Fibroblast of lung (primary cell): Measurements from ENCODE around the gene PFDN6. TPM values are rescaled to one million over a fixed set of nuclear protein-coding genes. Genes with fewer than 3 reads are reported as not detected.

Experiments used
- DNase-seq, 2 donors: peaks; one replicate each; pipeline versions ENCODE4 v3.0.0 to v3.0.0-alpha.2; 2010; ENCODE audit warnings: low read depth in 2 of 2
- H2AFZ ChIP-seq: 2 replicates; pipeline ENCODE4 v1.5.1; 2012; ENCODE audit warnings: low read length, control low read depth, inconsistent platforms
- H3K27ac ChIP-seq: 2 replicates; pipeline ENCODE4 v1.5.1; 2011; ENCODE audit warnings: low read length, control low read depth; ENCODE audit not compliant: insufficient read depth
- H3K27me3 ChIP-seq: 2 replicates; pipeline ENCODE4 v1.5.1; 2011; ENCODE audit warnings: mild to moderate bottlenecking, low read length; ENCODE audit not compliant: control insufficient read depth, insufficient read depth
- H3K36me3 ChIP-seq: 2 replicates; pipeline ENCODE4 v1.5.1; 2011; ENCODE audit warnings: low read length; ENCODE audit not compliant: control insufficient read depth, insufficient read depth
- H3K4me1 ChIP-seq: 2 replicates; pipeline ENCODE4 v1.5.1; 2011; ENCODE audit warnings: low read length; ENCODE audit not compliant: control insufficient read depth, insufficient read depth; ENCODE audit errors: extremely low read depth
- H3K4me2 ChIP-seq: 2 replicates; pipeline ENCODE4 v1.5.1; 2011; ENCODE audit warnings: low read length, control low read depth; ENCODE audit not compliant: insufficient read depth; ENCODE audit errors: extremely low read depth
- H3K4me3 ChIP-seq, 4 experiments: fragments of 200-600 bp in 1 of 4; sonication (generic) in 1 of 4; replicated peaks in 1 of 4; 2 replicates each; pipeline ENCODE4 v1.5.1; 2011 to 2016; ENCODE audit warnings: low read length in 4 of 4, low read depth in 3 of 4, mild to moderate bottlenecking in 3 of 4, control low read depth in 2 of 4, inconsistent platforms in 1 of 4, mixed read lengths in 1 of 4; ENCODE audit not compliant: insufficient read depth in 1 of 4; ENCODE audit errors: control extremely low read depth in 1 of 4
- H3K79me2 ChIP-seq: 2 replicates; pipeline ENCODE4 v1.5.1; 2012; ENCODE audit warnings: mild to moderate bottlenecking, low read length, inconsistent platforms; ENCODE audit not compliant: control insufficient read depth, insufficient read depth
- H3K9ac ChIP-seq: 2 replicates; pipeline ENCODE4 v1.5.1; 2011; ENCODE audit warnings: mild to moderate bottlenecking, low read length, control low read depth; ENCODE audit not compliant: insufficient read depth
- H3K9me3 ChIP-seq: 2 replicates; pipeline ENCODE4 v1.5.1; 2012; ENCODE audit warnings: low read depth, low read length; ENCODE audit not compliant: control insufficient read depth, insufficient read depth
- H4K20me1 ChIP-seq: 2 replicates; pipeline ENCODE4 v1.5.1; 2011; ENCODE audit warnings: low read length; ENCODE audit not compliant: control insufficient read depth, insufficient read depth; ENCODE audit errors: extremely low read depth
- EZH2 ChIP-seq: IDR thresholded peaks from 2 replicates; pipeline ENCODE4 v1.5.1; 2012; ENCODE audit warnings: low read length, control low read depth, mild to moderate bottlenecking; ENCODE audit errors: missing control alignments
- polyA plus RNA-seq, 2 donors: library from polyadenylated mRNA; depleted of rRNA in 1 of 2; stranded (reverse) in 1 of 2; unstranded in 1 of 2; fragments of >200 nt; gene quantifications; 2 replicates each; pipeline ENCODE4 v1.2.1, GENCODE V29; 2011 to 2012; ENCODE audit warnings: missing spikeins in 1 of 2
- total RNA-seq: library from RNA; depleted of rRNA; stranded (reverse); fragments of >200 nt; gene quantifications from 2 replicates; pipeline ENCODE4 v1.2.1, GENCODE V29; 2014
- TF ChIP-seq, protein P1 (sequence below), 2 donors: IDR thresholded peaks in 1 of 2; conservative IDR thresholded peaks in 1 of 2; 1 replicate in 1 of 2; 2 replicates in 1 of 2; pipeline ENCODE4 v1.5.1; 2011 to 2012; ENCODE audit warnings: low read length in 2 of 2, control low read depth in 1 of 2, inconsistent platforms in 1 of 2, low read depth in 1 of 2, mild to moderate bottlenecking in 1 of 2

The PFDN6 gene
- total and polyA plus RNA-seq, 2 donors (not counting 1 experiment from before 2014, with no cell fraction given) = 39.8 to 46.7 TPM

DNA sequence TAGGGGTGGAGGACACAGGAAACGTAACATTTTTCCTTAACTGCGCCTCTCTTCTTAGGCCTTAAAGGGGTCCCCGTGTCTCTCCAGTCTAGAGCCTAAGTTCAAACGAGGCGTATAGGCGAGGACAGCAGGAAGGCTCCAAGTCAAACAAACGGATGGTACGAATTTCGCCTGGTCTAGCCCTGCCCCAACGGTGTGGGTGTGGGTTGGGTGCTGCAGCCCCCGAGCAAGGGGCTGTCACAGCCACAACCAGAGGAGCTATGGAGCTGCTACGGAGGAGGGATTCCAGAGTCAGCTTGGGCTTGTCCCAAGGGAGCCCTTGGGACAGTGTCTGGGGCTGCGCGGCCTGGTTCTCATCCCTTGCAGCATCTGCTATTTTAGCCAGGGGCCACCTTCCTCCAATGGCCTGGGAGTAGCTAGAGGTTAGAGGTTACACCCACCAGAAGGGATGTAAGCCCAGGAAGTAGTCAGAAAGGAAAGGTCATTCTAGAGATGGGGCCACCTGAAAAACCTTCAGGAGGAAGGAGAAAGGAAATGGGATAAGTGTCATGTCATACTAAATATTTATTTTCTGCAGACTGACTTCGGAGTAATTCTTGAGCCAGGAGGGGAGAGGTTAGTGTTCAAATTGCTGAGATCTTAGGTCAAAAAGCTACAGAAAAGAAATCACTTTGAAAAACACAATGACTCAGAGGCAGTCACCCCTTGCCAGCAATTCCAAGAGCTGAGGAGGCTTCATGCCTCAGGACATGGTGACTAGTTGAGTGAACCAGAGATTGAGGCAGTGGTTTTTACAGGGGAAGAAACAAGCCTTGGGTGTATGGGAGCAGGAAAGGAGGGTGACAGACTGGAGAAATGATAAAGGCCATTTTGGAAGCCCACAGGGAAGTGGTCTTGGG lies 39.4 kb upstream of the PFDN6 start:
- Histone ChIP-seq H4K20me1 (no peaks in the 10 kb centered on the region), H3K36me3 (no peaks in the 10 kb centered on the region), H3K9ac (peak overlapping the region; percentile 54), H3K4me2 (peak overlapping the region; percentile 95), H3K79me2 (no peaks in the 10 kb centered on the region), H3K27me3 (no peaks in the 10 kb centered on the region), H3K4me3 (peak overlapping the region; percentile 17 to 86 (median 55)), H3K9me3 (no peaks in the 10 kb centered on the region), H3K27ac (peak overlapping the region; percentile 94), H3K4me1 (peaks cover 16% of the 10 kb centered on the region), H2AFZ (peak overlapping the region; percentile 9)
- DNase-seq = peak; percentile 72 to 84
- no peak for TF ChIP-seq EZH2
- TF ChIP-seq, protein P1, sequence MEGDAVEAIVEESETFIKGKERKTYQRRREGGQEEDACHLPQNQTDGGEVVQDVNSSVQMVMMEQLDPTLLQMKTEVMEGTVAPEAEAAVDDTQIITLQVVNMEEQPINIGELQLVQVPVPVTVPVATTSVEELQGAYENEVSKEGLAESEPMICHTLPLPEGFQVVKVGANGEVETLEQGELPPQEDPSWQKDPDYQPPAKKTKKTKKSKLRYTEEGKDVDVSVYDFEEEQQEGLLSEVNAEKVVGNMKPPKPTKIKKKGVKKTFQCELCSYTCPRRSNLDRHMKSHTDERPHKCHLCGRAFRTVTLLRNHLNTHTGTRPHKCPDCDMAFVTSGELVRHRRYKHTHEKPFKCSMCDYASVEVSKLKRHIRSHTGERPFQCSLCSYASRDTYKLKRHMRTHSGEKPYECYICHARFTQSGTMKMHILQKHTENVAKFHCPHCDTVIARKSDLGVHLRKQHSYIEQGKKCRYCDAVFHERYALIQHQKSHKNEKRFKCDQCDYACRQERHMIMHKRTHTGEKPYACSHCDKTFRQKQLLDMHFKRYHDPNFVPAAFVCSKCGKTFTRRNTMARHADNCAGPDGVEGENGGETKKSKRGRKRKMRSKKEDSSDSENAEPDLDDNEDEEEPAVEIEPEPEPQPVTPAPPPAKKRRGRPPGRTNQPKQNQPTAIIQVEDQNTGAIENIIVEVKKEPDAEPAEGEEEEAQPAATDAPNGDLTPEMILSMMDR (conservative IDR thresholded peaks at IDR 0.05 in 1 of 2, IDR thresholded peaks at IDR 0.05 in 1 of 2; ENCODE audit: low read depth in 1 of 2, low read length in 2 of 2) = no peak

DNA sequence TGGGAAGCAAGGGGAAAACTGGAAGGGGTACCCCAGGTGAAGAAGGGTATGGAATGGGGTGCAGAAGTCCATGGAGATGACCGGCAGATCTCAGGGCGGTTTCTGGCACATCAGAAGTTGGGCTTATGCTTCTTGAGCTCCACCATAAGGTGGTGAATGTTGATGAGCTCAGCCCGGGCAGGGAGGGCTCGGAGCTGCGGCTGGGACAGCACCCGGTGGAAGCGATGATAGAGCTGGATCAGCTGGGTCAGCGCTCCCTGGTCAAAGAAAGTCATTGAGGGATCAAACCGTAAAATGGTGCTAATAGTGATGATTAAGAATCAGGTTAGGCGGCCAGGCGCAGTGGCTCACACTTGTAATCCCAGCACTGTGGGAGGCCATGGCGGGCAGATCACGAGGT lies 38.7 kb upstream of the PFDN6 start:
- no peak for DNase-seq
- Histone ChIP-seq H3K36me3 (no peaks in the 10 kb centered on the region), H3K9me3 (no peaks in the 10 kb centered on the region), H3K27me3 (no peaks in the 10 kb centered on the region), H2AFZ (no peak overlapping the region), H4K20me1 (no peaks in the 10 kb centered on the region), H3K4me3 (peak overlapping the region in 1 of 4 experiments; percentile 68), H3K9ac (no peak overlapping the region), H3K4me1 (peaks cover 16% of the 10 kb centered on the region), H3K4me2 (peak overlapping the region; percentile 42), H3K79me2 (no peaks in the 10 kb centered on the region), H3K27ac (peak overlapping the region; percentile 94)
- TF ChIP-seq EZH2 = no peak
- TF ChIP-seq, protein P1 (conservative IDR thresholded peaks at IDR 0.05 in 1 of 2, IDR thresholded peaks at IDR 0.05 in 1 of 2; ENCODE audit: low read depth in 1 of 2, low read length in 2 of 2) = no peak

DNA sequence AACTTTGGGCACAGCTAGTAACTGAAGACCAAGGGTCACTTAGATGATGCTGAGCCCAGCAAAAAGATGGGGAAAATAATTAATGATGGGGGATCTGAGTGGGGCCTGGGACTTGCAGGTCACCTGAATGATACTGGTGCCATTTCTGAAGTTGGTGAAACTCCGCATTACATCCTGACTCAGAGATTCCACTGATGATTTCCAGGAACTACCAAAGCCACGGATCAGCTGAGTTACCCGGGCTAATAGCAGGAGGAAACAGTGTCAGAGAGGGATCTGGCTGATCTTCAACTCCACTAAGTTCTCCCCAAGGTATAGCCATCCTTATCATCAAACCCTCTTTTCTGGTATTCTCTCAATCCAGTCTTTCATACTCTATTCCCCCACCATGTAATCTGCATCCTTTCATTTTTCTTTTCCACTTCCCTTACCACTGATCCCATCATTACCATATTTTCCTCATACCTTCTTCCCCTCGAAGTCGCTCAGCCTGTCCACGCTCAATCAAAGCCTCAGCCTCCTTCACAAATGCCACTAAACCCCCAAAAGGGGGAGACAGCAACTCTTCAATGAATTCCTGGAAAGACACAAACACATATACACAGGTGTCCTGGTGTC lies 37.9 kb upstream of the PFDN6 start:
- Histone ChIP-seq H2AFZ (no peak overlapping the region), H3K4me2 (no peak overlapping the region), H3K36me3 (no peaks in the 10 kb centered on the region), H3K4me1 (peaks cover 16% of the 10 kb centered on the region), H3K9ac (no peak overlapping the region), H3K4me3 (no peak overlapping the region), H3K79me2 (no peaks in the 10 kb centered on the region), H4K20me1 (no peaks in the 10 kb centered on the region), H3K9me3 (no peaks in the 10 kb centered on the region), H3K27me3 (no peaks in the 10 kb centered on the region), H3K27ac (no peak overlapping the region)
- peak in 1 of 2 donors; percentile 44 for DNase-seq
- no peak for TF ChIP-seq EZH2
- TF ChIP-seq, protein P1 (conservative IDR thresholded peaks at IDR 0.05 in 1 of 2, IDR thresholded peaks at IDR 0.05 in 1 of 2; ENCODE audit: low read depth in 1 of 2, low read length in 2 of 2) = no peak
